ENCODE data around the gene MYO5C. TPM values are rescaled to one million over a fixed set of nuclear protein-coding genes. Genes with fewer than 3 reads are reported as not detected.

The MYO5C gene
- total and polyA plus RNA-seq, 4 experiments from 2014 or later, result 0.19 to 0.29 (median 0.29) TPM; not detected in 1

DNA sequence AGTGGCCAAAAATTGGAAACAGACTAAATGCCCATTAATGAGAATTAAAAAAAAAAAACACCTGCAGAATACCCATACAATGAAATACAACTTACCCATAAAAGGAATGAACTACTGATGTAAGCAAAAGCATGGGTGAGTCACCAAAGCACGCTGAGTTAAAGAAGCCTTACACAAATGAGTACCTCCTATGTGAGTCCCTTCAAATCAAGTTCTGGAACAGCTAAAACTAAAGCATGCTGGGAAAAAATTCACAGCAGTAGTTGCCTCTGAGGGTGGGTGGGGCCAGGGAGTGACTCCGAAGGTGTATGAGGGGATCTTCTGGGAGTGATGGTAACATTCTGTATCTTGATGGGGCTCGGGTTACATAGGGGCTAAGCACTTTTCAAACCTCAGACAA is 11.4 kb downstream of the MYO5C start:
- H3K4me1 Mint-ChIP-seq, result no peaks in the 10 kb centered on the region

DNA sequence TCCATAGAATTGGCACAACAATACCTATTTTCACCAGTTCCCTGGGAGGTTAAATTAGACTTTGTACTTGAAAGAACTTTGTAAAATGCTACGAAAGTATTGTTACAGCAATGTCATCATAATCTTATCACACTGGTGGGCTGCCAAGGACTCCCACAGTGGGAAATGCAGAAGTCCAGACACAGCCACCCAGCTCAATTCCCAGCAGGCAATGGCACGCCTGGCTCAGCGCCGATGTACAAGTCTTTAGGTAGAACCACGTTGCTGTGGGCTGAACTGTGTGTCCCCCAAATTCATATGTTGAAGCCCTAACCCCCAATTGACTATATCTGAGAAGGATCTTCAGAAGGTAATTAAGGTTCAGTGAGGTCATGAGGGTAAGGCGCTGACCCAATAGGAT is 12.3 kb downstream of the MYO5C start:
- H3K27me3 Mint-ChIP-seq, result no peaks in the 10 kb centered on the region
- intact Hi-C loops (cut with micrococcal nuclease), result no loop called here
- ChIA-PET CTCF (ENCODE audit: partially characterized antibody) (no interaction called here), POLR2A (ENCODE audit: partially characterized antibody) (no interaction called here)
- H3K9me3 ChIP-seq (ENCODE audit: control insufficient read depth in 1 of 2, low read length in 2 of 2), result no peaks in the 10 kb centered on the region
- H3K36me3 Mint-ChIP-seq, result no peaks in the 10 kb centered on the region
- H3K4me1 ChIP-seq (ENCODE audit: insufficient read depth, low read length), result no peaks in the 10 kb centered on the region
- H3K27ac Mint-ChIP-seq, result no peak overlapping the region
- no peak overlapping the region for H3K27ac ChIP-seq (ENCODE audit: low read depth, low read length)
- DNase-seq, result no peak
- no peaks in the 10 kb centered on the region for H3K4me1 Mint-ChIP-seq
- no peak overlapping the region for H3K4me3 Mint-ChIP-seq
- no peaks in the 10 kb centered on the region for H3K36me3 ChIP-seq (ENCODE audit: insufficient read depth, low read length)
- H3K9me3 Mint-ChIP-seq, result peaks cover 0 to 1% (median 0%) of the 10 kb centered on the region in 8 donors
- no peak overlapping the region for H3K4me3 ChIP-seq (ENCODE audit: low read length in 2 of 2)
- H3K27me3 ChIP-seq (ENCODE audit: insufficient read depth, low read length), result no peaks in the 10 kb centered on the region

More for the DNA sequence above, 11.4 kb downstream of the MYO5C start:
- no peaks in the 10 kb centered on the region for H3K36me3 Mint-ChIP-seq
- no peak for DNase-seq
- POLR2A ChIA-PET (ENCODE audit: partially characterized antibody), result no interaction called here
- no peak overlapping the region for H3K4me3 ChIP-seq (ENCODE audit: low read length in 2 of 2)
- no peaks in the 10 kb centered on the region for H3K36me3 ChIP-seq (ENCODE audit: insufficient read depth, low read length)
- H3K27me3 ChIP-seq (ENCODE audit: insufficient read depth, low read length), result no peaks in the 10 kb centered on the region
- peaks cover 0 to 1% (median 0%) of the 10 kb centered on the region in 8 donors for H3K9me3 Mint-ChIP-seq
- H3K9me3 ChIP-seq (ENCODE audit: control insufficient read depth in 1 of 2, low read length in 2 of 2), result no peaks in the 10 kb centered on the region
- H3K27ac Mint-ChIP-seq, result no peak overlapping the region
- H3K4me3 Mint-ChIP-seq, result no peak overlapping the region
- CTCF ChIA-PET (ENCODE audit: partially characterized antibody), result no interaction called here
- H3K4me1 ChIP-seq (ENCODE audit: insufficient read depth, low read length), result no peaks in the 10 kb centered on the region
- no peak overlapping the region for H3K27ac ChIP-seq (ENCODE audit: low read depth, low read length)
- H3K27me3 Mint-ChIP-seq, result peaks cover 0 to 1% of the 10 kb centered on the region in 2 donors
- intact Hi-C loops (cut with micrococcal nuclease), result no loop called here

DNA sequence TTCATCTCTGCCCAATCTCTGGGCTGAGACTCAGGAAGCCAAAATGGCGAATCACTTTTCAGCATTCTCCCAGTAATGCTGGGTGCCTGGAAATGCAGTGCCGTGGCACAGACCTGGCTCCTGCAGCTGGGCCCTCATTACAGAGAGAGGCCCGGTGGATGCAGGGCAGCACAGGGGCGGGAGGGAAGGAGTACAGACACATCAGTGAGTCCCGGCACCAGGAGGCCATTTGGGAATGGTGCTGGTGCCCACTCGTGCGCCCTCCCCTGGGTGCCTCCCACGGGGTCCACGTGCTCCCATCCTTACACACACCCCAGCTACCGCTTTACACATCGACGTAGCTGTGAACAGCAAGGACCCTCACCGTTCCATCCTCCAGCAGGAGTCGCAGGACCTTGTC is 13.2 kb downstream of the MYO5C start:
- no peaks in the 10 kb centered on the region for H3K36me3 ChIP-seq (ENCODE audit: insufficient read depth, low read length)
- Mint-ChIP-seq H3K27me3 (no peaks in the 10 kb centered on the region), H3K4me1 (no peaks in the 10 kb centered on the region), H3K4me3 (no peak overlapping the region), H3K27ac (no peak overlapping the region), H3K36me3 (no peaks in the 10 kb centered on the region), H3K9me3 (peaks cover 0 to 1% (median 0%) of the 10 kb centered on the region in 8 donors)
- H3K9me3 ChIP-seq (ENCODE audit: control insufficient read depth in 1 of 2, low read length in 2 of 2), result no peaks in the 10 kb centered on the region
- no peaks in the 10 kb centered on the region for H3K4me1 ChIP-seq (ENCODE audit: insufficient read depth, low read length)
- ChIA-PET CTCF (ENCODE audit: partially characterized antibody) (no interaction called here), POLR2A (ENCODE audit: partially characterized antibody) (no interaction called here)
- intact Hi-C loops (cut with micrococcal nuclease), result no loop called here
- no peaks in the 10 kb centered on the region for H3K27me3 ChIP-seq (ENCODE audit: insufficient read depth, low read length)
- no peak overlapping the region for H3K4me3 ChIP-seq (ENCODE audit: low read length in 2 of 2)
- no peak overlapping the region for H3K27ac ChIP-seq (ENCODE audit: low read depth, low read length)
- no peak for DNase-seq

DNA sequence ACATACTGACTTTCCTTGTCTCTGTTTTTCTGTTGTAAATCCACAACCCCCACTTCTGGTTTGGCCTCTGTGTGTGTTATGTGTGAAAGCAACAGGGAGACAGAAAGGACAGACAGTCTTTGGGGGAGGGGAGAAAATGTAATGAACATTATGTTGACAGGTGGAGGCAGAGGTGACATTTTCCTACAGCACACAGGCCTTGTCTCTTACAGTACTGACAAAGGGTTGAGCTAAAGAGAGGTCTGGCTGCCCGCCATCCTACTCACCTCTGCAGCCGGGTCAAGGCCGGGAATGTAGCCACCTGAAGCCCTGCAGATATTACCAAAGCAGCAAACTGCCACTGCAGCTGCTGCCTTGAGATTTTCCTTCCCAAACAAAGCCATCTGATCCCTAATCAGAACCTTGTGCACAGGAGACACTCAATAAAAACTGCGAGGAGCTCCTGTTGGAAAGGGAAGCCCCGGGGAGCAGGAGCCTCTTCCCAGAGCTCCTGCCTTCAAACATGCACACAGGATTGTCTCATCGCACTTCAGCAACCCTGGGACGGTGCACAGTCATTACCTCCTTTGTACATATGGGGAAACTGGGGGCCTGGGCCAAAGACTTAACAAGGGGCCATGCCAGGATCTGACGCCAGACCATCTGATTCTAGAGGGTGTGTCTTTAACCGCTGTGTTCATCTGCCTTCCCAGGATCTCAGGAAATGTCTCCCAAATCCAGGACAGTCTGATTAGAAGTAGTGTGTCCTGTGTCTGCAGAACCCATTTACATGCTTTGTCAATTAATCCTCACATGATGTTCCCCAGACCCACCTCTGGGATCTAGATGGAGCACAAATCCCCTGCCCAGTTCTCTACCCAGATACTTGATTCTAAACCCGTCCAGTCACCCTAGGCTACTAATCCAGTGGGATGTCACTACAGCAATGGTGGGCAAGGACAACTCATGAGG is 14.2 kb downstream of the MYO5C start:
- no peak overlapping the region for H3K27ac Mint-ChIP-seq
- H3K4me1 ChIP-seq (ENCODE audit: insufficient read depth, low read length), result no peaks in the 10 kb centered on the region
- no peaks in the 10 kb centered on the region for H3K36me3 ChIP-seq (ENCODE audit: insufficient read depth, low read length)
- DNase-seq, result no peak
- no peaks in the 10 kb centered on the region for H3K27me3 ChIP-seq (ENCODE audit: insufficient read depth, low read length)
- H3K27me3 Mint-ChIP-seq, result no peaks in the 10 kb centered on the region
- no peak overlapping the region for H3K4me3 Mint-ChIP-seq
- H3K4me1 Mint-ChIP-seq, result no peaks in the 10 kb centered on the region
- no peak overlapping the region for H3K27ac ChIP-seq (ENCODE audit: low read depth, low read length)
- no peaks in the 10 kb centered on the region for H3K9me3 ChIP-seq (ENCODE audit: control insufficient read depth in 1 of 2, low read length in 2 of 2)
- no peak overlapping the region for H3K4me3 ChIP-seq (ENCODE audit: low read length in 2 of 2)
- intact Hi-C loops (cut with micrococcal nuclease), result no loop called here
- CTCF ChIA-PET (ENCODE audit: partially characterized antibody), result interaction anchor here (1.2 kb wide), 1 partner anchor 449 kb away, joined by 3 read pairs; no protein-coding TSS in a partner anchor
- no peaks in the 10 kb centered on the region for H3K36me3 Mint-ChIP-seq
- POLR2A ChIA-PET (ENCODE audit: partially characterized antibody), result no interaction called here
- peaks cover 0 to 1% (median 0%) of the 10 kb centered on the region in 8 donors for H3K9me3 Mint-ChIP-seq

DNA sequence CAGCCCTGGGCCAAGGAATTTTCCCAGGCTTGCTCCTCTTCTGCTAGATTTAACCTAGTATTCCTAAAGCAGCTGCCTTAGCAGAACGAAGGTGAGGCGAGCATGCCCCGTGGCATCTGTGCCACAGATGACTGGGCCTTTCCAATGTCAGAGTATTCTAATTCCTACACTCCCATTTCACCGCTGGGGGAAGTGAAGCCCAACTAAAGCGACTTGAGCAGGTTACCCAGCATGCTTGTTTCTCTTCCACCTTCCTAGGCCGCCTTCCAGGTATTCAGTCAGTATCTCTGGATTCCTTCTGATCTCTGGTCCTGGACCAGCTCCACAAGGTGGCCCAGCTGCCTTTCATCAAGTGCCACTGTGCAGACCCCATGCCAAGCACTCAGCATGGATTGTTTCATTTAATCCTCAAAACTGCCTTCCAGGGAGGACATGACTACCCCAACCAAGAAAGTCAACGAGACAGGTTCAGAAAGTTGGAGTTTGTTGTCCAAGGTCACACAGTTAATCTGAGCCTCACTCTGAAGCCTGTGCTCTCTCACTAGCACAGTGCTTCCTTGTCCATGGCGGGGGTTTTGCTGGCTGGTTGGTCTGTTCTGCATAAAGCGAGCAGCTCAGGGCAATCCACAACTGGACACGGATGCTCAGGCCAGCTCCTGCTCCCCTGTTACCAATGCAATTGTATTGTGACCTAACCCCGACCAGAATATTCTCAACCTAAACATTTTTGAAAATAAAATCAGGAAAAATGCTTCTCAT is 15.1 kb downstream of the MYO5C start:
- POLR2A ChIA-PET (ENCODE audit: partially characterized antibody), result no interaction called here

DNA sequence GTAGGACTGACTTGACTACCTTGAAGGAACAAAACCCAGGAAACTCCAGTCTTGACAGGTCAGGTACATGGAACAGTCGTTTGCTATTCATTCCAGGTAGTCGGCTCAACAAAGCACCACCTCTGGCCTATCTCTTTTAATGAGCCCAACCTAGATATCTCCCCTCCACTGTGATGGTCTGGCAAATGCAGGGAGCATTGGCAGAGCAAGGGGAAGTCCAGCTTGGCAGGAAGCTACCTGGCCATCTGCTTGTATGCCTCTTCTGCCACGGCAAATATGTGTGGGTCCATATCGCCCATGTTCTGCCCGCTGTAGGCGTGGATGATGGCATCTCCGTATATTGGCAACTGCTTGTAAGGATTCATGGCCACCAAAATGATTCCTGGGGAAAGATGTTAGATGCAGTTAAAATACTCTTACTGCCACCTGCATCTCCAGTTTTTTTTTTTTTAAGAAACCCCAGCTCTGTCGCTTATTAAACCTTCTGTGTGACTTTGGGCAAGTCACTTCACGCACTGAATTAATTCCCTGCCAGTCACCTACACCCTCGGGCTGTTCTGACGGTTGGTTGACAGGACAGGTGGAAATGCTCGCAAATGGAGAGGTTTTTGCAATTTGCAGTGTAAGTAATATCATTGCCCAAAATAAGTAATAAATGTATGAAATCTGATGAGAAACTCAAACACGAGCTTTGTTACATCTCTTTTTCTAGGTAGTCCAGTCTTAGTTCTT is 16.8 kb downstream of the MYO5C start:
- no peaks in the 10 kb centered on the region for H3K36me3 Mint-ChIP-seq
- no peak for DNase-seq
- no peaks in the 10 kb centered on the region for H3K4me1 ChIP-seq (ENCODE audit: insufficient read depth, low read length)
- no peak overlapping the region for H3K27ac ChIP-seq (ENCODE audit: low read depth, low read length)
- intact Hi-C loops (cut with micrococcal nuclease), result no loop called here
- POLR2A ChIA-PET (ENCODE audit: partially characterized antibody), result interaction anchor here (1.4 kb wide), 1 partner anchor 22 kb away, joined by 4 read pairs; no protein-coding TSS in a partner anchor
- H3K4me3 Mint-ChIP-seq, result no peak overlapping the region
- no peaks in the 10 kb centered on the region for H3K27me3 ChIP-seq (ENCODE audit: insufficient read depth, low read length)
- peaks cover 0 to 1% (median 0%) of the 10 kb centered on the region in 8 donors for H3K9me3 Mint-ChIP-seq
- no peaks in the 10 kb centered on the region for H3K9me3 ChIP-seq (ENCODE audit: control insufficient read depth in 1 of 2, low read length in 2 of 2)
- H3K27me3 Mint-ChIP-seq, result peaks cover 0 to 9% of the 10 kb centered on the region in 2 donors
- no peaks in the 10 kb centered on the region for H3K4me1 Mint-ChIP-seq
- no peak overlapping the region for H3K27ac Mint-ChIP-seq
- CTCF ChIA-PET (ENCODE audit: partially characterized antibody), result interaction anchor here (1.5 kb wide), 1 partner anchor 22 kb away, joined by 4 read pairs; no protein-coding TSS in a partner anchor
- no peak overlapping the region for H3K4me3 ChIP-seq (ENCODE audit: low read length in 2 of 2)
- H3K36me3 ChIP-seq (ENCODE audit: insufficient read depth, low read length), result no peaks in the 10 kb centered on the region

More for the DNA sequence above, 15.1 kb downstream of the MYO5C start:
- Mint-ChIP-seq H3K27me3 (peaks cover 0 to 8% of the 10 kb centered on the region in 2 donors), H3K27ac (peak overlapping the region in 1 of 7 donors; percentile 42), H3K36me3 (no peaks in the 10 kb centered on the region), H3K4me3 (no peak overlapping the region), H3K4me1 (no peaks in the 10 kb centered on the region), H3K9me3 (peaks cover 0 to 1% (median 0%) of the 10 kb centered on the region in 8 donors)
- H3K9me3 ChIP-seq (ENCODE audit: control insufficient read depth in 1 of 2, low read length in 2 of 2), result no peaks in the 10 kb centered on the region
- CTCF ChIA-PET (ENCODE audit: partially characterized antibody), result interaction anchor here (1.2 kb wide), 1 partner anchor 450 kb away, joined by 3 read pairs; no protein-coding TSS in a partner anchor
- no peak overlapping the region for H3K4me3 ChIP-seq (ENCODE audit: low read length in 2 of 2)
- no peak for DNase-seq
- H3K4me1 ChIP-seq (ENCODE audit: insufficient read depth, low read length), result no peaks in the 10 kb centered on the region
- H3K27me3 ChIP-seq (ENCODE audit: insufficient read depth, low read length), result no peaks in the 10 kb centered on the region
- intact Hi-C loops (cut with micrococcal nuclease), result no loop called here
- no peaks in the 10 kb centered on the region for H3K36me3 ChIP-seq (ENCODE audit: insufficient read depth, low read length)
- H3K27ac ChIP-seq (ENCODE audit: low read depth, low read length), result no peak overlapping the region
